ENCODE data around the gene SLC5A2. TPM values are rescaled to one million over a fixed set of nuclear protein-coding genes. Genes with fewer than 3 reads are reported as not detected.
"Not testable (repeated sequence)": the region's sequence is repeated elsewhere in the genome, so short reads cannot be mapped to it uniquely, and the experiment has no call there.

SLC5A2 gene
- total RNA-seq, 4 donors from 2014 or later: 0.13 to 0.66 (median 0.34) TPM; not detected in 1

GRCh38 chr16:31501966-31502348, 19.0 kb downstream of the SLC5A2 start:
- Histone ChIP-seq H3K4me3 (no peak overlapping the region), H3K27me3 (no peaks in the 10 kb centered on the region), H3K4me1 (peaks cover 6 to 20% (median 12%) of the 10 kb centered on the region in 4 donors), H3K9me3 (no peaks in the 10 kb centered on the region), H3K27ac (replicated peaks in 1 of 4) (no peak overlapping the region), H3K36me3 (peaks cover 16 to 56% (median 44%) of the 10 kb centered on the region in 4 donors)
- intact Hi-C loops (cut with DNase I): no loop called here
- 74% methylated on average over 4 of the region's 4 CpGs for WGBS
- no peak for DNase-seq (ENCODE audit: extremely low spot score)
- TF ChIP-seq POLR2A (IDR thresholded peaks at IDR 0.05; ENCODE audit: low read depth) (no peak), POLR2AphosphoS5 (IDR thresholded peaks at IDR 0.05) (no peak), CTCF (IDR thresholded peaks at IDR 0.05) (no peak), EP300 (IDR thresholded peaks at IDR 0.05) (no peak)

GRCh38 chr16:31502981-31503380, 20.1 kb downstream of the SLC5A2 start:
- no peak overlapping the region for H3K27ac ChIP-seq (replicated peaks in 1 of 4)
- H3K27me3 ChIP-seq: no peaks in the 10 kb centered on the region
- H3K4me1 ChIP-seq: peaks cover 14 to 28% (median 19%) of the 10 kb centered on the region in 4 donors
- H3K9me3 ChIP-seq: no peaks in the 10 kb centered on the region
- peaks cover 12 to 46% (median 34%) of the 10 kb centered on the region in 4 donors for H3K36me3 ChIP-seq
- no peak for DNase-seq (ENCODE audit: extremely low spot score)
- TF ChIP-seq POLR2AphosphoS5 (IDR thresholded peaks at IDR 0.05): no peak
- TF ChIP-seq CTCF (IDR thresholded peaks at IDR 0.05): no peak
- TF ChIP-seq EP300 (IDR thresholded peaks at IDR 0.05): no peak
- no peak for TF ChIP-seq POLR2A (IDR thresholded peaks at IDR 0.05; ENCODE audit: low read depth)
- H3K4me3 ChIP-seq: no peak overlapping the region
- intact Hi-C loops (cut with DNase I): no loop called here

- H3K4me3 ChIP-seq; DNase-seq (ENCODE audit: extremely low spot score); H3K27ac ChIP-seq (replicated peaks in 1 of 4); intact Hi-C loops (cut with DNase I); H3K9me3 ChIP-seq; H3K27me3 ChIP-seq: not testable (repeated sequence)
- Histone ChIP-seq H3K36me3 (peaks cover 6 to 40% (median 28%) of the 10 kb centered on the region in 4 donors), H3K4me1 (peaks cover 14 to 28% (median 19%) of the 10 kb centered on the region in 4 donors)
- 87% methylated on average over 8 of the region's 8 CpGs for WGBS
These were observed 20.6 kb downstream of the SLC5A2 start for GRCh38 chr16:31503555-31503954.

- WGBS: 70% methylated on average over 8 of the region's 8 CpGs
- DNase-seq (ENCODE audit: extremely low spot score): no peak
- peaks cover under 1 to 34% (median 22%) of the 10 kb centered on the region in 4 donors for H3K36me3 ChIP-seq
- H3K9me3 ChIP-seq: no peaks in the 10 kb centered on the region
- no peak for TF ChIP-seq POLR2AphosphoS5 (IDR thresholded peaks at IDR 0.05)
- no peak for TF ChIP-seq POLR2A (IDR thresholded peaks at IDR 0.05; ENCODE audit: low read depth)
- TF ChIP-seq EP300 (IDR thresholded peaks at IDR 0.05): no peak
- TF ChIP-seq CTCF (IDR thresholded peaks at IDR 0.05): no peak
- intact Hi-C loops (cut with DNase I): no loop called here
- peaks cover 17 to 33% (median 23%) of the 10 kb centered on the region in 4 donors for H3K4me1 ChIP-seq
- H3K4me3 ChIP-seq: no peak overlapping the region
- no peaks in the 10 kb centered on the region for H3K27me3 ChIP-seq
- H3K27ac ChIP-seq (replicated peaks in 1 of 4): no peak overlapping the region
These were observed 21.2 kb downstream of the SLC5A2 start for GRCh38 chr16:31504159-31504558.

GRCh38 chr16:31505483-31505882, 22.6 kb downstream of the SLC5A2 start:
- Histone ChIP-seq H3K36me3 (peaks cover 0 to 21% (median 9%) of the 10 kb centered on the region in 4 donors), H3K27ac (replicated peaks in 1 of 4) (no peak overlapping the region), H3K4me3 (no peak overlapping the region), H3K9me3 (no peaks in the 10 kb centered on the region), H3K4me1 (peaks cover 24 to 44% (median 32%) of the 10 kb centered on the region in 4 donors), H3K27me3 (no peaks in the 10 kb centered on the region)
- no peak for DNase-seq (ENCODE audit: extremely low spot score)
- TF ChIP-seq POLR2A (IDR thresholded peaks at IDR 0.05; ENCODE audit: low read depth): no peak
- TF ChIP-seq CTCF (IDR thresholded peaks at IDR 0.05): no peak
- no peak for TF ChIP-seq POLR2AphosphoS5 (IDR thresholded peaks at IDR 0.05)
- TF ChIP-seq EP300 (IDR thresholded peaks at IDR 0.05): no peak
- 62% methylated on average over 4 of the region's 4 CpGs for WGBS
- intact Hi-C loops (cut with DNase I): no loop called here
